ENCODE measurements around the gene ZSWIM5.

GRCh38 chr1:45037456-45037855, 168.9 kb downstream of the ZSWIM5 start:
- TF ChIP-seq CTCF (conservative IDR thresholded peaks at IDR 0.05 in 1 of 2, IDR thresholded peaks at IDR 0.05 in 1 of 2; ENCODE audit: extremely low read depth in 1 of 2, insufficient read depth in 1 of 2, low read depth in 1 of 2, low read length in 2 of 2) (no peak), EZH2 (IDR thresholded peaks at IDR 0.05; ENCODE audit: borderline replicate concordance, low read length) (no peak)
